IMR-90 (cell line): ENCODE results near the gene USP17L10. TPM values are rescaled to one million over a fixed set of nuclear protein-coding genes. Genes with fewer than 3 reads are reported as not detected.
"Not testable (repeated sequence)": the region's sequence is repeated elsewhere in the genome, so short reads cannot be mapped to it uniquely, and the experiment has no call there.

Experiments
- ATAC-seq: fragments of 200-7000 bp; cut with Tn5 transposase; 2 replicates; pipeline ENCODE4 v1.9.1; 2020; ENCODE audit warnings: low read depth, mild to moderate bottlenecking, moderate library complexity
- BruUV-seq: library from RNA; stranded (reverse); fragments of 400-500 nt; replicated peaks from 2 replicates; lab custom pipeline; 2021; lab: Mats Ljungman, UMichigan
- CTCF ChIA-PET: fragments of 300-600 bp; formaldehyde crosslinking; extraction: SDS; loops from one replicate; lab custom pipeline; 2021; ENCODE audit warnings: antibody characterized with exemption; lab: Yijun Ruan, JAX
- POLR2A ChIA-PET: fragments of 300-600 bp; sonication (Branson Sonifier 250); formaldehyde crosslinking; loops from one replicate; lab custom pipeline; 2022; ENCODE audit warnings: antibody characterized with exemption; ENCODE audit not compliant: unreplicated experiment; lab: Charles Lee
- DNase-seq: peaks from one replicate; pipeline ENCODE4 v3.0.0; 2013
- H2AFZ ChIP-seq: replicated peaks from 2 replicates; pipeline ENCODE3; 2013; ENCODE audit warnings: low read length, mild to moderate bottlenecking; ENCODE audit not compliant: poor library complexity
- H2AK5ac ChIP-seq: 2 replicates; pipeline ENCODE4 v1.6.1; 2013; ENCODE audit warnings: low read depth, low read length, inconsistent platforms
- H2AK9ac ChIP-seq: replicated peaks from 2 replicates; pipeline ENCODE3; 2013; ENCODE audit warnings: mild to moderate bottlenecking, low read depth, low read length, moderate library complexity; ENCODE audit not compliant: poor library complexity
- H2BK120ac ChIP-seq: 2 replicates; pipeline ENCODE4 v1.6.1; 2013; ENCODE audit warnings: low read depth, low read length, inconsistent platforms
- H2BK15ac ChIP-seq: 3 replicates; pipeline ENCODE4 v1.6.1; 2013; ENCODE audit warnings: low read depth, low read length, inconsistent platforms
- H2BK20ac ChIP-seq: 2 replicates; pipeline ENCODE4 v1.6.1; 2013; ENCODE audit warnings: low read depth, mild to moderate bottlenecking, inconsistent platforms, low read length, moderate library complexity
- H2BK5ac ChIP-seq: 2 replicates; pipeline ENCODE4 v1.6.1; 2013; ENCODE audit warnings: mild to moderate bottlenecking, low read depth, low read length, inconsistent platforms; ENCODE audit not compliant: poor library complexity, severe bottlenecking
- H3K14ac ChIP-seq: replicated peaks from 2 replicates; pipeline ENCODE4 v1.6.1; 2013; ENCODE audit warnings: low read depth, low read length, inconsistent platforms
- H3K18ac ChIP-seq: 2 replicates; pipeline ENCODE4 v1.6.1; 2013; ENCODE audit warnings: low read depth, low read length, control low read depth
- H3K23ac ChIP-seq: 2 replicates; pipeline ENCODE4 v1.6.1; 2013; ENCODE audit warnings: low read depth, low read length, inconsistent platforms
- H3K27ac ChIP-seq: 2 replicates; pipeline ENCODE4 v1.5.1; 2013; ENCODE audit warnings: mild to moderate bottlenecking, control low read depth, low read length; ENCODE audit not compliant: insufficient read depth
- H3K27me3 ChIP-seq: 2 replicates; pipeline ENCODE4 v1.6.1; 2013; ENCODE audit warnings: low read length; ENCODE audit not compliant: control insufficient read depth, insufficient read depth
- H3K36me3 ChIP-seq: 2 replicates; pipeline ENCODE4 v1.6.1; 2013; ENCODE audit warnings: low read length, mixed read lengths; ENCODE audit not compliant: control insufficient read depth, insufficient read depth
- H3K4ac ChIP-seq: 2 replicates; pipeline ENCODE4 v1.6.1; 2013; ENCODE audit warnings: low read depth, low read length, inconsistent platforms
- H3K4me1 ChIP-seq: 2 replicates; pipeline ENCODE4 v1.6.1; 2013; ENCODE audit warnings: low read length, mixed read lengths; ENCODE audit not compliant: control insufficient read depth, insufficient read depth
- H3K4me2 ChIP-seq: 2 replicates; pipeline ENCODE4 v1.6.1; 2013; ENCODE audit warnings: low read depth, mild to moderate bottlenecking, control low read depth, low read length, moderate library complexity
- H3K4me3 ChIP-seq: 2 replicates; pipeline ENCODE4 v1.5.1; 2013; ENCODE audit warnings: low read depth, mild to moderate bottlenecking, control low read depth, low read length, moderate library complexity; ENCODE audit not compliant: insufficient read depth
- H3K56ac ChIP-seq: 2 replicates; pipeline ENCODE4 v1.6.1; 2013; ENCODE audit warnings: low read length, inconsistent platforms; ENCODE audit not compliant: insufficient read depth; ENCODE audit errors: extremely low read depth
- H3K79me1 ChIP-seq, 2 experiments: 2 replicates each; pipeline ENCODE4 v1.6.1; 2013; ENCODE audit warnings: low read length in 2 of 2, inconsistent platforms in 1 of 2, low read depth in 1 of 2
- H3K9ac ChIP-seq: 2 replicates; pipeline ENCODE4 v1.6.1; 2013; ENCODE audit warnings: low read depth, low read length, control low read depth
- H3K9me1 ChIP-seq: 2 replicates; pipeline ENCODE4 v1.6.1; 2013; ENCODE audit warnings: low read length, inconsistent platforms; ENCODE audit not compliant: insufficient read depth
- H3K9me3 ChIP-seq: 2 replicates; pipeline ENCODE4 v1.6.1; 2013; ENCODE audit warnings: low read length; ENCODE audit not compliant: control insufficient read depth, insufficient read depth
- H4K20me1 ChIP-seq: 2 replicates; pipeline ENCODE4 v1.6.1; 2013; ENCODE audit warnings: low read length, inconsistent platforms; ENCODE audit not compliant: insufficient read depth
- H4K5ac ChIP-seq: 2 replicates; pipeline ENCODE4 v1.6.1; 2013; ENCODE audit warnings: mild to moderate bottlenecking, low read depth, low read length, control low read depth
- H4K8ac ChIP-seq, 2 experiments: 2 replicates each; pipeline ENCODE4 v1.6.1; 2013; ENCODE audit warnings: low read depth in 2 of 2, low read length in 2 of 2, control low read depth in 1 of 2, inconsistent platforms in 1 of 2
- H4K91ac ChIP-seq: 2 replicates; pipeline ENCODE4 v1.6.1; 2013; ENCODE audit warnings: low read depth, low read length, inconsistent platforms; ENCODE audit not compliant: insufficient read depth
- WGBS, 2 experiments: methylation state at CpG; one replicate each; pipeline versions ENCODE4 v1.1.5 to v1.1.7; 2013; ENCODE audit warnings: missing lambda C conversion rate in 2 of 2; ENCODE audit not compliant: insufficient read length in 1 of 2; ENCODE audit errors: extremely low coverage in 2 of 2; 5-methylcytosine and 5-hydroxymethylcytosine counted together
- dilution Hi-C: fragments of 300-500 bp; cut with HindIII; formaldehyde crosslinking; loops from one replicate; pipeline ENCODE4 v1.14.3; 2018; ENCODE audit warnings: low sequenced_read_pairs; ENCODE audit not compliant: unreplicated experiment
- in situ Hi-C: fragments of 300-500 bp; cut with MboI; formaldehyde crosslinking; loops from 3 replicates; pipeline ENCODE4 v1.14.3; 2019; ENCODE audit warnings: low sequenced_read_pairs, inconsistent platforms, mixed read lengths
- intact Hi-C: fragments of 100-400 bp; cut with micrococcal nuclease; formaldehyde crosslinking; loops from 2 replicates; pipeline ENCODE4 v1.10.0; 2022
- polyA plus RNA-seq, 3 experiments: library from polyadenylated mRNA; depleted of rRNA; stranded (reverse); fragments of >200 nt; gene quantifications; 2 replicates each; pipeline ENCODE4 v1.2.3, GENCODE V29; 2012; ENCODE audit warnings: low replicate concordance in 1 of 3
- total RNA-seq: library from RNA; depleted of rRNA; stranded (reverse); fragments of >200 nt; gene quantifications from 2 replicates; pipeline ENCODE4 v1.2.3, GENCODE V29; 2012

The USP17L10 gene
- total and polyA plus RNA-seq, 2 of the 4 experiments (the other 2 are of a cell fraction): not detected

- H2AK9ac ChIP-seq, BruUV-seq, H3K9me3 ChIP-seq, H3K4ac ChIP-seq, H3K4me3 ChIP-seq, DNase-seq, in situ Hi-C loops, H3K4me1 ChIP-seq, intact Hi-C loops, H2AFZ ChIP-seq, H4K91ac ChIP-seq, H2BK20ac ChIP-seq, H3K36me3 ChIP-seq, H3K23ac ChIP-seq, H2AK5ac ChIP-seq, H3K56ac ChIP-seq, H3K9ac ChIP-seq, H2BK5ac ChIP-seq, dilution Hi-C loops, H3K27ac ChIP-seq, H3K27me3 ChIP-seq, H3K14ac ChIP-seq, H4K8ac ChIP-seq, H3K18ac ChIP-seq, H4K5ac ChIP-seq, H2BK15ac ChIP-seq, ATAC-seq, POLR2A ChIA-PET, H2BK120ac ChIP-seq, H3K79me1 ChIP-seq, H3K9me1 ChIP-seq, H4K20me1 ChIP-seq, CTCF ChIA-PET, H3K4me2 ChIP-seq: not testable (repeated sequence)
- no CpG with 5 or more reads among the region's 14 CpGs for WGBS, 2 experiments
Observed at GRCh38 chr4:9215105-9215504, 4.6 kb downstream of the USP17L10 start, which contains the start of gene USP17L11. USP17L11 (plus strand) TSS chr4:9215405; CDS start chr4:9215405, 0 bp downstream.

GRCh38 chr4:9219852-9220251 lies 9.4 kb downstream of the USP17L10 start, which contains the start of gene USP17L12:
USP17L12 (plus strand) TSS chr4:9220152; CDS start chr4:9220152, 0 bp downstream.
- H2AFZ ChIP-seq, H2AK5ac ChIP-seq, H3K14ac ChIP-seq, POLR2A ChIA-PET, CTCF ChIA-PET, H2BK120ac ChIP-seq, H2BK20ac ChIP-seq, H3K23ac ChIP-seq, H3K27me3 ChIP-seq, BruUV-seq, H4K8ac ChIP-seq, DNase-seq, H3K56ac ChIP-seq, H2BK15ac ChIP-seq, H3K4me3 ChIP-seq, H3K79me1 ChIP-seq, dilution Hi-C loops, H3K4me2 ChIP-seq, in situ Hi-C loops, H3K9me3 ChIP-seq, ATAC-seq, H3K27ac ChIP-seq, H3K18ac ChIP-seq, H3K9ac ChIP-seq, H2AK9ac ChIP-seq, H2BK5ac ChIP-seq, H4K20me1 ChIP-seq, H4K91ac ChIP-seq, H3K4me1 ChIP-seq, intact Hi-C loops, H4K5ac ChIP-seq, H3K9me1 ChIP-seq, H3K4ac ChIP-seq, H3K36me3 ChIP-seq: not testable (repeated sequence)
- WGBS, 2 experiments: no CpG with 5 or more reads among the region's 13 CpGs
